ENCODE results near the gene ZNF366. TPM values are rescaled to one million over a fixed set of nuclear protein-coding genes. Genes with fewer than 3 reads are reported as not detected.

The ZNF366 gene
- polyA plus RNA-seq, 6 donors from 2014 or later: not detected

DNA sequence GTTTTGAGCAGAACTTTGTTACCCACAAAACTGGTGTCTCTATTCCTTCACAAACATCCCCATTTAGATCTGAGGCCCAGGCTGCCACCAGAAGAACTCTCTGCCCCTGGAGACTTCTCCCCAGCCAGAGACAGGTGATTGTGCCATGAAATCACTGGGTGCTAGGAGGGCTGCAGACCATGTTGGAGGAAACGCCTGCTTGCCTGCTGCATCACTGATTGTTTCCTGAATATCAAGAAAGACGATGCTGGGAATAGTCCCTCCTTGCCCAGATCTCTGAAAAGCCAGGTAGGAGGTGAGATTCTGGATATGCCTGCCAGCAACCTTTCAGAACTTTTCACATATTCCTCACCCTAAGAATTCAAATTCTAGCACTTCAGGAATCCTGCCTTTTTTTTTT is 8.1 kb downstream of the ZNF366 start:
- peaks cover 0 to 21% (median 18%) of the 10 kb centered on the region in 3 donors for H3K27me3 Mint-ChIP-seq
- no peaks in the 10 kb centered on the region for H3K36me3 Mint-ChIP-seq
- no peaks in the 10 kb centered on the region for H3K9me3 Mint-ChIP-seq
- ATAC-seq (ENCODE audit: low read depth in 2 of 2) (no peak), DNase-seq (no peak)
- no peak overlapping the region for H3K4me3 Mint-ChIP-seq
- H3K4me1 Mint-ChIP-seq: no peaks in the 10 kb centered on the region
- H3K27ac Mint-ChIP-seq: no peak overlapping the region

GRCh38 chr5:72498284-72498683 is 8.9 kb downstream of the ZNF366 start:
- Mint-ChIP-seq H3K9me3 (no peaks in the 10 kb centered on the region), H3K27ac (no peak overlapping the region), H3K36me3 (no peaks in the 10 kb centered on the region), H3K4me1 (no peaks in the 10 kb centered on the region), H3K27me3 (peaks cover 0 to 21% (median 13%) of the 10 kb centered on the region in 3 donors), H3K4me3 (no peak overlapping the region)
- DNase-seq: no peak
- ATAC-seq (ENCODE audit: low read depth in 2 of 2): no peak

GRCh38 chr5:72497823-72498222 is 9.4 kb downstream of the ZNF366 start:
- no peaks in the 10 kb centered on the region for H3K9me3 Mint-ChIP-seq
- peaks cover 0 to 21% (median 13%) of the 10 kb centered on the region in 3 donors for H3K27me3 Mint-ChIP-seq
- DNase-seq: no peak
- ATAC-seq (ENCODE audit: low read depth in 2 of 2): no peak
- no peak overlapping the region for H3K27ac Mint-ChIP-seq
- H3K4me1 Mint-ChIP-seq: no peaks in the 10 kb centered on the region
- H3K4me3 Mint-ChIP-seq: no peak overlapping the region
- no peaks in the 10 kb centered on the region for H3K36me3 Mint-ChIP-seq

GRCh38 chr5:72495410-72495809 is 11.8 kb downstream of the ZNF366 start:
- Mint-ChIP-seq H3K36me3 (no peaks in the 10 kb centered on the region), H3K27ac (peak overlapping the region in 1 of 6 donors; percentile 22), H3K4me1 (no peaks in the 10 kb centered on the region), H3K27me3 (peaks cover 0 to 20% (median 13%) of the 10 kb centered on the region in 3 donors), H3K4me3 (no peak overlapping the region), H3K9me3 (no peaks in the 10 kb centered on the region)
- DNase-seq (no peak), ATAC-seq (ENCODE audit: low read depth in 2 of 2) (no peak)

- no peak overlapping the region for H3K4me3 Mint-ChIP-seq
- DNase-seq (no peak), ATAC-seq (ENCODE audit: low read depth in 2 of 2) (no peak)
- H3K9me3 Mint-ChIP-seq: no peaks in the 10 kb centered on the region
- H3K27ac Mint-ChIP-seq: no peak overlapping the region
- no peaks in the 10 kb centered on the region for H3K4me1 Mint-ChIP-seq
- H3K36me3 Mint-ChIP-seq: no peaks in the 10 kb centered on the region
- H3K27me3 Mint-ChIP-seq: peaks cover 0 to 13% (median 13%) of the 10 kb centered on the region in 3 donors
Observed at GRCh38 chr5:72494623-72495124, 12.5 kb downstream of the ZNF366 start.

DNA sequence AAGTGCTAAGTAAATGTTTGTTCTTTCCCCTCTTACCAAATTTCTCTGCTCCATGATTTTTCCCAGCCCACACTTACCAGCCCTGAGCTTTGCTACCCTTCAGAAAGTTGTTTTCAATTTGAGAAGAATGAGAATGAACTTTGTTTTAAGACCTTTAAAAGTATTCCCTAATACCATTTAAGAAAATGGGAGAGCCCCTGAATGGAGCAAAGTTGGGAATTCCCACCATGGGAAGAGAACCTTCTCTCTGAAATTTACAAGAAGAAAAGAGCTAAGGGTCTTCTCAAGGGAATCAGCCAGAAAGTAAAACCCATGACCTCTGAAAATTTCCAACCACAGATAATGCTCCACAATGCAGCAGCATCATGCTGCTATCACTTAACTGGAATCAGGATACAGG is 17.7 kb downstream of the ZNF366 start:
- Mint-ChIP-seq H3K4me3 (no peak overlapping the region), H3K27ac (no peak overlapping the region), H3K36me3 (no peaks in the 10 kb centered on the region), H3K27me3 (peaks cover 0 to 7% (median 0%) of the 10 kb centered on the region in 3 donors), H3K4me1 (no peaks in the 10 kb centered on the region), H3K9me3 (peaks cover 0 to 6% (median 0%) of the 10 kb centered on the region in 7 donors)
- no peak for DNase-seq
- ATAC-seq (ENCODE audit: low read depth in 2 of 2): no peak

DNA sequence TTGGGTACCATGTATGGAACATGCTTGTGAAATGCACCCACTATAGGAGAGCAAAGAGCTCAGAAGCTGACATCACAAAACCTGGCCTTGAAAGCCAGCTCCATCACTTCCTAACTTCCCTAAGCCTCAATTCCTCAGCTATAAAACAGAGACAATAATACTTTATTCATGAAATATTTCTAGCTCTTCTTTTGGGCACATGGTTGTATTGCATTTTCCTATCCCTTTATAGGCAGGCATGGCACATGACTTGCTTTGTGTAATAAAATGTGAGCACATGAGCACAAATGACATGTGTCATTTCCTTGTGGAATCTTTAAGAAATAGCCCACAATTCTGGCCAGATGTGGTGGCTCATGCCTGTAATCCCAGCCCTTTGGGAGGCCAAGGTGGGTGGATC is 18.5 kb downstream of the ZNF366 start:
- ATAC-seq (ENCODE audit: low read depth in 2 of 2) (no peak), DNase-seq (no peak)
- H3K27ac Mint-ChIP-seq: no peak overlapping the region
- peaks cover 0 to 7% (median 0%) of the 10 kb centered on the region in 3 donors for H3K27me3 Mint-ChIP-seq
- no peak overlapping the region for H3K4me3 Mint-ChIP-seq
- peaks cover 0 to 6% (median 0%) of the 10 kb centered on the region in 7 donors for H3K9me3 Mint-ChIP-seq
- no peaks in the 10 kb centered on the region for H3K36me3 Mint-ChIP-seq
- no peaks in the 10 kb centered on the region for H3K4me1 Mint-ChIP-seq

DNA sequence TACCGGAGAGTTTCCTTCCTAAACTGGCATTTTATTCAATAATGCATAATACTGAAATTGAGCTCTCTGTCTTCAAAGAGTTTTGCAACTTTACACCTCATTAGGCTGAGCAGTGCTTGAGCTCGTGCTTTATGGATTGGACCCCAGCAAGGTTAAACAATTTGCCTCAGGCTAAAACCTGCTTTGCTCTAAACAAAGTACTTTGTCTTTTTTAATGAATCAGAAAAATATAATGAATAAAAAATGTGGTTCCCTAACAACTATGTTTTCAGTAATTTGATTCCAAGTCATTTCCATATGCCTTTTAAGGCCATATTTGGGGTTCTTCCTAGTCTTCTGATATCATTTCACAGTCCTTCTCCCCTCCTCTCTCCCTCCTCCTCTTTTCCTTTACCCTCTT is 20.0 kb downstream of the ZNF366 start:
- peak overlapping the region in 1 of 6 donors; percentile 54 for H3K27ac Mint-ChIP-seq
- DNase-seq (no peak), ATAC-seq (ENCODE audit: low read depth in 2 of 2) (no peak)
- H3K27me3 Mint-ChIP-seq: peaks cover 0 to 7% (median 0%) of the 10 kb centered on the region in 3 donors
- no peaks in the 10 kb centered on the region for H3K4me1 Mint-ChIP-seq
- no peaks in the 10 kb centered on the region for H3K36me3 Mint-ChIP-seq
- H3K4me3 Mint-ChIP-seq: no peak overlapping the region
- peaks cover 0 to 6% (median 0%) of the 10 kb centered on the region in 7 donors for H3K9me3 Mint-ChIP-seq

GRCh38 chr5:72486371-72486770 is 20.8 kb downstream of the ZNF366 start:
- DNase-seq (no peak), ATAC-seq (ENCODE audit: low read depth in 2 of 2) (no peak)
- H3K4me3 Mint-ChIP-seq: no peak overlapping the region
- peaks cover 0 to 7% (median 0%) of the 10 kb centered on the region in 3 donors for H3K27me3 Mint-ChIP-seq
- no peak overlapping the region for H3K27ac Mint-ChIP-seq
- H3K4me1 Mint-ChIP-seq: no peaks in the 10 kb centered on the region
- H3K36me3 Mint-ChIP-seq: no peaks in the 10 kb centered on the region
- peaks cover 0 to 6% (median 0%) of the 10 kb centered on the region in 7 donors for H3K9me3 Mint-ChIP-seq

- H3K27ac Mint-ChIP-seq: no peak overlapping the region
- ATAC-seq (ENCODE audit: low read depth in 2 of 2) (no peak), DNase-seq (no peak)
- H3K36me3 Mint-ChIP-seq: no peaks in the 10 kb centered on the region
- H3K27me3 Mint-ChIP-seq: peaks cover 0 to 7% (median 0%) of the 10 kb centered on the region in 3 donors
- peaks cover 0 to 6% (median 0%) of the 10 kb centered on the region in 7 donors for H3K9me3 Mint-ChIP-seq
- H3K4me3 Mint-ChIP-seq: no peak overlapping the region
- no peaks in the 10 kb centered on the region for H3K4me1 Mint-ChIP-seq
Observed at GRCh38 chr5:72485430-72485974, 21.7 kb downstream of the ZNF366 start.

GRCh38 chr5:72482046-72482445 is 25.2 kb downstream of the ZNF366 start:
- ATAC-seq (ENCODE audit: low read depth in 2 of 2): no peak
- Mint-ChIP-seq H3K9me3 (no peaks in the 10 kb centered on the region), H3K27ac (no peak overlapping the region), H3K27me3 (peaks cover 2 to 17% (median 4%) of the 10 kb centered on the region in 3 donors), H3K4me1 (no peaks in the 10 kb centered on the region), H3K4me3 (no peak overlapping the region), H3K36me3 (no peaks in the 10 kb centered on the region)
- DNase-seq: no peak

DNA sequence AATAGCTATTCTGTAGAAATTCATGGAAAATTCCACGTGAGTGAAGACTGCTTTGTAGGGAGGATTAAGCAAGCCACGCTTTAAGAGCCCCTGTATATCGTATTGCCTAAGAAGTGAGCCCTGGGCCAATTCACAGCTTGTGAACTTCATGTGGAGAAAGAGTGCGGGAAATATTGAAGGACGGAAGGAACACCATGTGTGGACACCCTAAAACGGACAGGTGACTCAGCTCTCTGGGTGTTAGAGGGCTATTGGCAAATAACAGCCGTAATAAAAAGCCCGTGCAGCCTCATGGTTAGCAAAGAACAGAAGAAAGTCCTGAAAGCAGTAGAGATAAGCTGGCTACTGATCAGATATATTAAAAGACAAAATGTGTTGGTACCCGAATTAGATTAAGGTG is 26.4 kb downstream of the ZNF366 start:
- peaks cover 4 to 21% (median 14%) of the 10 kb centered on the region in 3 donors for H3K27me3 Mint-ChIP-seq

DNA sequence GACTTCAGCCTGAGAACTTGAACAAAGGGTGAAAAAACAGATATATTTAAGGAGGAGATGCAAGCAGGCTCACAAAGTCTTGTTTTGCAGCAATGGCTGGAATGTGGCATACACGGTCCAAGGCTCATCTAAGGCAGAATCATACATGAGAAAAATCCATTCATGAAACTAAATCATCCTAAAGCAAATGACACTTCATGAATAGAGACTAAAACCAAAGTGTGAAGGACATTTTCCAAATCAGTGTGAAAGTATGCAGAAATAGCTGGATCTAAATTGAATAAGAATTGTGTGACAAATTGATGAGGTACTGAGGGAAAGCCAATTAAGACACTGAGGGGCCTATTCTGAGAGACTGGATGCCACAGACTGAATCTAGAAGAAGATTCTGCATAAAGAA is 27.3 kb downstream of the ZNF366 start:
- no peaks in the 10 kb centered on the region for H3K4me1 Mint-ChIP-seq
- H3K9me3 Mint-ChIP-seq: peaks cover 0 to 3% (median 0%) of the 10 kb centered on the region in 7 donors
- DNase-seq (no peak), ATAC-seq (ENCODE audit: low read depth in 2 of 2) (no peak)
- H3K4me3 Mint-ChIP-seq: no peak overlapping the region
- no peak overlapping the region for H3K27ac Mint-ChIP-seq
- H3K27me3 Mint-ChIP-seq: peaks cover 4 to 19% (median 15%) of the 10 kb centered on the region in 3 donors
- no peaks in the 10 kb centered on the region for H3K36me3 Mint-ChIP-seq

More for the DNA sequence above, 26.4 kb downstream of the ZNF366 start:
- H3K36me3 Mint-ChIP-seq: no peaks in the 10 kb centered on the region
- peaks cover 0 to 3% (median 0%) of the 10 kb centered on the region in 7 donors for H3K9me3 Mint-ChIP-seq
- no peaks in the 10 kb centered on the region for H3K4me1 Mint-ChIP-seq
- peak overlapping the region in 1 of 6 donors; percentile 82 for H3K27ac Mint-ChIP-seq
- DNase-seq: no peak
- no peak overlapping the region for H3K4me3 Mint-ChIP-seq
- no peak for ATAC-seq (ENCODE audit: low read depth in 2 of 2)

DNA sequence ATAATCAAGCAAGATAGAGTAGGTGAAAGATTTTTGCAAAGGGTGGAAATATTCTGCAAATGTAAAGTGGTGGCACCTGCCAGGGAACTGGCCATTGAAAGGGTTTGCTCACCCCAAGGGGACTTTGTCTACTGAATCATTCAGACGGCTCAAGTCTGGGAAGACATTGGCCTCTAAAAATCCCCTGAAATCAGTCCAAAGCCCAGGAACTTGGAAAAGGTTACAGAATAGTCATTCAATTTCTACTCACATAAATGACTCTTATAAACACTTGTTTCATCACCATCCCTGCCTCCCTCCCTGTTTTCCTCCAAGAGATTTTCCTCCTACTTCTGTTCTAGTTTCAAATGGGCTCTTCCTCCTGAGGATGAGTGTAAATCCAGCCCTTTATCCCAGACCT is 28.5 kb downstream of the ZNF366 start:
- Mint-ChIP-seq H3K36me3 (no peaks in the 10 kb centered on the region), H3K9me3 (peaks cover 0 to 3% (median 0%) of the 10 kb centered on the region in 7 donors), H3K27ac (no peak overlapping the region), H3K4me3 (no peak overlapping the region), H3K27me3 (peaks cover 4 to 22% (median 18%) of the 10 kb centered on the region in 3 donors), H3K4me1 (no peaks in the 10 kb centered on the region)
- ATAC-seq (ENCODE audit: low read depth in 2 of 2): no peak
- DNase-seq: no peak

All from naive B cell (primary cell).